ENCODE data around the gene ZNF892. TPM values are rescaled to one million over a fixed set of nuclear protein-coding genes. Genes with fewer than 3 reads are reported as not detected.

Gene ZNF892
- 1 to 10 TPM; 3.3 to 3.5 TPM for total RNA-seq

DNA sequence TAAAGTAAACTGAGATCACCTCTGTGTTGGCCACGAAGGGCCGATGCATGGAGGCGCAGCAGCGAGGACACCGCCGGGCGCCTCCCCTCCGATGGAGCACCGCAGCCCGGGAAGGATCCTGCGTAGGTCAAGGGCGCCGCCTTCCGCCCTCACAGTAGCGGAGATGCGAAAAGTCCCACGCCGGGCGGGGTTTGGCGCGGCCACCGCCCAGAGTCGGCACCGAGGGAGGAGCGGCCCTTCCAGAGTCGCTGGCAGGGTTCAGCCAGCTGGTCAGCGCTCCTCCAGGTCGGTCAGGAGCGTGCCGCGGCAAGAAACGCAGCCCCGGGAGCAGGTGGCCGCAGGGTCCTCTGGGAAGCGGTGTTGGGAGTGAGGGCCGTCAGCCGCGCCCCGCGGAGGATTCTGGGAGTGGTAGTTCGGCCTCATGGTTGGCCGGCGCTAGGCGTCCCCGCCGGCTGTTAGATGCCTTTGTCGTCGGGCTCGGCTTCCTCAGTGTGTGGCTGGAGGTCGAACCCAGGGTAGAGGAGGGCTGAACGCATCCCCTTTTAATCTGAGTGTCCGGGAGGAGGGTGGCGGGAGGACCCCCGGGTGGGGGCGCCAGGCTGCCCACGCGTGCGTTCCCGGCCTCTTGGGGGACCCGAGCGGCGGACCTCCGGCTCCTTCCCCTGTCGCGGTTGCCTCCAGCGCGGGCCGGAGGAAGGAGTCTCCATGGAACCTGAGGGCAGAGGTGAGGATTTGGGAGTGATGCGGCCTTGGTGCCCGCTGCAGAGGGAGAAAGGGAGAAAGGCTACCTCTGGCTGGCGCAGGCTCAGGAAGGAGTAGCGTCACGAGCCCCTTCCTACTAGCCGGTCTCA, at the start of gene ZNF892:
ZNF892 (plus strand) TSS at position 411 of the 851 bp plus-strand sequence; CDS start at position 706, 295 bp downstream.

DNA sequence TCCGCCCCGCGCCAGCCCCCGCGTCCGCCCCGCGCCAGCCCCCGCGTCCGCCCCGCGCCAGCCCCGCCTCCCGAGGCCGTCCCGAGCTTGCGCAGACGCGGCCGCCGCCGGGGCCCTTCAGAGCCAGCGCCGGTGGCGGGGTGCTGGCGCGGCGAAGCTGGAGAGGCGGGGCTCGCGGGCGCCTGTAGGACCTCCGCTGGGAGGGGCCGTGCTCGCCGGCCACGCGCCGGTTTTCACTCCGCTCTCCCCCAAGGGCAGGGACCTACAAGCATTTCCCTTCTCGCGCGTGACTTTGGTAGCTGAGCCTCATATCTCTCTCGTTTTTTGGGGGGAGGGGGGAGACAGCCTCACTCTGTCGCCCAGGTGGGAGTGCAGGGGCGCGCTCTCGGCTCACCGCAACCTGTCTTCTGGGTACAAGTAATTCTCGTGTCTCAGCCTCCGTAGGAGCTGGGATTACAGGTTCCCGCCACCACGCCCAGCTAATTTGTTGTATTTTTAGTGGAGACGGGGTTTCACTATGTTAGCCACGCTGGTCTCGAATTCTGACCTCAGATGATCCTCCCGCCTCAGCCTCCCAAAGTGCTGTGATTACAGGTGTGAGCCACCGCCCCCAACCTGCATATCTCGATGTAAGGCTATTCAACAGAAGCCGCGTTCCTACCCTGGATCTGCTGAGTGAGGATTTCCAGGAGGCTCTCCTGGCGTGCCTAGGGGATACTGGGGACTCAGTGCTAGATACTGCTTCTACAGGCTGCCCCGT, 47.5 kb upstream of the ZNF892 start, which contains the start of gene ZNF514:
ZNF514 (minus strand) TSS at position 159 of the 760 bp plus-strand sequence. CDS start 6,595 bp downstream, outside the sequence.

DNA sequence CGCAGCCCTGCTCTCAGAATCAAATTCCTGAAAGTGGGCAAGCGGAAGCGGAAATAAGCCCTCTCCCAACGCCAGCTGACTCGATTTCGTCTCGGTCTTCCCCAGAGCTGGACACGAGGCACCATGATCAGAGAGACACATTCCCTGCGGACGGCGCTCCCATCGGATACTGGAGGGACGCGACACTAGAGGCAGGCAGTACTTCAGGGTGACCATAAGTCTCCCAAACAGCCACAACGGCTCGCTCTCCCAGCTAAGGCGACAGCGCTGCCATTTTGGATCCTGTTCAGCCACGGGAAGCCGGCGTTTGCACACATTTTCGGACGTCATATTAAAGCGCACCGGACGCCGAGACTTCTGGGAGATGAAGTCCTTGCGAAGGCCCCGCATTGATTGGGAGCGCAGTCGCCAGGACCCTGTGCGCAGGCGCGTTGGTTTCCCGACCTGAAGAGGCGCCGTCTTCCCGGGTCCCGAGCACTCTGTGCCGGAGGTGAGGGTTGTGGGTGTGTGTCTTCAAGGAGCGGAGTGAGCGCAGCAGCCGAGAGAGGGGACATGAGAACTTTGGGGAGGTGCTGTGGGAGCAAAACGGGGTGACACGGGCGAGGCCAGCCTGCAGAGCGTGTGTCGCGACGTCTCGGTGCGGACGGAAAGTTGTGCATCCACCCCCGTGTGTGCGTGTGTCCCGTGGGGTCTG, 41.8 kb upstream of the ZNF892 start, which contains the start of gene ZNF2:
ZNF2 (plus strand) TSS at position 439 of the 694 bp plus-strand sequence. CDS start 10,418 bp downstream, outside the sequence.

Other genes starting within 250 kb of the ZNF892 start
- gene MAL, start 181.8 kb upstream of the ZNF892 start, total RNA-seq, result 100 to 1,000 TPM; 354 to 366 TPM
- 10 to 100 TPM; 67.4 to 67.5 TPM for gene MRPS5, start 85.7 kb upstream of the ZNF892 start, total RNA-seq
- gene ZNF514, start 47.7 kb upstream of the ZNF892 start, total RNA-seq, result 10 to 100 TPM; 19.5 to 20.5 TPM
- 1 to 10 TPM; 3.4 to 4.9 TPM for gene ZNF2, start 41.7 kb upstream of the ZNF892 start, total RNA-seq
- under 1 TPM; 0.07 to 0.40 TPM for gene PROM2, start 66.9 kb downstream of the ZNF892 start, total RNA-seq
- not detected for gene KCNIP3, start 89.8 kb downstream of the ZNF892 start, total RNA-seq
- 10 to 100 TPM; 31.4 to 34.4 TPM for gene FAHD2A, start 195.2 kb downstream of the ZNF892 start, total RNA-seq